Esophagus mucosa (tissue), 1 donor: ENCODE results near the gene MORF4L1. TPM values are rescaled to one million over a fixed set of nuclear protein-coding genes. Genes with fewer than 3 reads are reported as not detected.
A peak's percentile ranks its signal among the peaks of the same experiment; 100 is the strongest.
"Not testable (repeated sequence)": the region's sequence is repeated elsewhere in the genome, so short reads cannot be mapped to it uniquely, and the experiment has no call there.

Experiments
- ATAC-seq: fragments of 200-7000 bp; cut with Tn5 transposase; one replicate; pipeline ENCODE4 v1.9.1; 2020
- total RNA-seq: library from RNA; stranded (reverse); gene quantifications from one replicate; pipeline ENCODE4 v1.2.4, GENCODE V29; 2023
- donor health status: DM: yes; HTN: yes; CAD: no.

Gene MORF4L1
- 128 TPM for total RNA-seq

- ATAC-seq = peak; percentile 97
Observed at GRCh38 chr15:78872155-78872971, at the start of gene MORF4L1. Gene MORF4L1 (plus strand): TSS chr15:78872890. CDS start chr15:78873018, 128 bp downstream.

DNA sequence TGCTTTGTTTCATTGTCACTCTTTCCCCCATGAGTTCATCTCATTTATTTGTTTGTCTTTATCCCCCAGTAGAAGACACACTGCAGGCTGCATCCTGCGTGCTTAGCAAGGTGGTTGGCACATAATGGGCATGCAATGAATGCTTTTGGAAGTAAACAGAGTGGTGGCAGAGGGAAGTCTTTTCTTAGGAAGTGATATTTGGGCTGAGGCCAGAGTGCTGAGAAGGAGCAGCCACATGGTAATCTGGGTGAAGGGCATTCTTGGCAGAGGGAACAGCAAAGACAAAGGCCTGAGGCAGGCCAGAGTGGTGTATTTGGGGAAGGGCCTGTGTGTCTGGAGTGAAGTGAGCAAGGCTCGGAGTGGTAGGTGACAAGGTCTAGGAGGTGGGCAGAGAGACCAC lies 43.8 kb upstream of the MORF4L1 start:
- ATAC-seq = no peak

GRCh38 chr15:78830514-78831228 lies 42.0 kb upstream of the MORF4L1 start:
- ATAC-seq = peak; percentile 17

DNA sequence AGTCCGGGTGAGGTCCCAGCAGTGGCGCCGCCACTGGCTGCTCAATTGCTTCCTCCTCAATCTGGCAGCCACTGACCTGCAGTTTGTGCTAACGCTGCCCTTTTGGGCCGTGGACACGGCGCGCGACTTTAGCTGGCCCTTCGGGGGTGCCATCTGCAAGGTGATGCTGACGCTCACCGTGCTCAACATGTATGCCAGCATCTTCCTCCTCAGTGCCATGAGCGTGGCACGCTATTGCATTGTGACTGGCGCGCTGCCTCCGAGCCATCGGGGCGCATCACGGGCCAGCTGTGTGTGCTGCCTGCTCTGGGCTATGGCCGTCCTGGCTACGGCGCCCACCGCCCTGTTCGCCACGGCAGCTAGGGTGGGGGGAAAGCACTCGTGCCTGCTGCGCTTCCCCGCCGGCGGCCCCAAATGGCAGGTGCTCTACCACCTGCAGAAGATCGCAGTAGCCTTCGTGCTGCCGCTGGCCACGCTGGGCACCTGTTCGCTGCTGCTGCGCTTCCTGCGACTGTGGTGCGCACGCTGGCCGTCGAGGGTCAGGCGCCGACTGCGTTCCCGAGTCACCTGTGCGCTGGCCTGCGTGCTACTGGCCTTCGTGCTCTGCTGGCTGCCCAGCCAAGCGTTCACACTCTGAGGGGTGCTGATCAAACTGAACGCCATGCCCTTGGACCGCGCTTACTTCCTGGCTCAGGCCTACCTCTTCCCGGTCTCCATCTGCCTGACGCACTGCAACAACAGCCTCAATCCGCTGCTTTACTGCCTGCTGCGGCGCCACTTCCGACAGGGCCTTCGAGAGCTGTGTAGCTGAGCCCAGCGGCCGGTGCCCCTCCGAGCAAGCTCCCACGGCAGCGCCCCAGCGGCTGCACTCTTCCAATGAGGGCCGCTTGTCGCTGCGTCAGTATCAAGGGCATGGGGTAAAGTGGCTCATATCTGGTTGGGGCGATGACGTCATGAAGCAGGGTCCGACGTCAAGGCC lies 41.2 kb upstream of the MORF4L1 start:
- ATAC-seq = peak; percentile 29

GRCh38 chr15:78836333-78836732 lies 36.4 kb upstream of the MORF4L1 start:
- no peak for ATAC-seq

DNA sequence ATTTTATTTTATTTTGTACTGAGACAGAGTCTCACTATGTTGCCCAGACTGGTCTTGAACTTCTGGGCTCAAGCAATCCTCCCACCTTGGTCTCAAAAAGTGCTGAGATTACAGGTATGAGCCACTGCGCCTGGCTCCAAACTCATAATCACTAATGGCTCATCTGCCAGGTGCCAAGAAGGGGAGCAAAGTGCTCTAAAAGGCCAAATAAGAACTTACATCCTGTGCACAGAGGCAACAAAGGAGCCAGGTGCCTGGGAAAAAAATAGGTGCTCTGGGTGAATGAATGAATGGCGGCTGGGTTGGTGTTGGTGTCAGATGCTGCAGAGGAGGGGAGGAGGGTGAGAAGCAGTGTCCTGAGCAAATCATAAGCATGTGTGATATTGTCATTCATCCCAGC lies 35.6 kb upstream of the MORF4L1 start:
- ATAC-seq = no peak

DNA sequence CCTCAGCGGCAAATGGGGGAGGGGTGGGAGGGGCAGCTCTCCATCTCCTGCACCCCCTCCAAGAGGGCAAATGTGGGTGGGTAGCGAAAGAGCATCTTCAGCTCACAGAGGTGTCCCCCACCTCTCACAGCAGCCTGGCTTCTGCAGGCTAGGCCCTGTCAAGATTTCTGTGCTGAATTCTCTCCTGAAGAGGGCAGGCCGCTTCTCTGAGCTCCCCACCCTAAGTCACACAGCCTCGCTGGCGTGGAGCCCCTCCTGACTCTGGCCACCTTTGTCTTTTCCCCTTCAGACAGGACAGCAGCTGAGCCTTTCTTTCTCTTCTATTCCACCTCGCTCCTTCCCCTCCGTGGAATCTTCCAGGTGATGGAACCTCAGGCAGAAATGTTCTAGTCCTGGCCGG lies 35.1 kb upstream of the MORF4L1 start:
- ATAC-seq = no peak

DNA sequence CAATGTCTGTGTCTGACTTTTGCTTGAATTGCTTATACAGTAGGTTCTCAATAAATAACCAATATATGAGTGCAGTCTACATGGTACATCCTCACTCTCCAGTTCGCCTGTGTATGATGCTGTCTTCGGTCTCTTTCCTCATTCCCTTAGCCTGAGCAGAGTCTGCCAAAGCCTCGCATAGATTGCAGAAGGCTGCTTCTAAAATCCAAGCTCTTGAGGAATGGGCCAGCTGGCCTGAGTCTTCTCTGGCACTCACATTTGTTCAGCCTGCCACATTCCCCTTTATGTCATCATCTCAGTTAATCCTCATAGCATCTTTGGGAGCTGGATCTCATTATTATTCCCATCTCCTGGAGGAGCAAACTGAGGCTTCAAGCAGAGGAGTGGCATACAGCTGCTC lies 34.2 kb upstream of the MORF4L1 start:
- ATAC-seq = no peak

- not testable (repeated sequence) for ATAC-seq
Observed at GRCh38 chr15:78839151-78839550, 33.5 kb upstream of the MORF4L1 start.

DNA sequence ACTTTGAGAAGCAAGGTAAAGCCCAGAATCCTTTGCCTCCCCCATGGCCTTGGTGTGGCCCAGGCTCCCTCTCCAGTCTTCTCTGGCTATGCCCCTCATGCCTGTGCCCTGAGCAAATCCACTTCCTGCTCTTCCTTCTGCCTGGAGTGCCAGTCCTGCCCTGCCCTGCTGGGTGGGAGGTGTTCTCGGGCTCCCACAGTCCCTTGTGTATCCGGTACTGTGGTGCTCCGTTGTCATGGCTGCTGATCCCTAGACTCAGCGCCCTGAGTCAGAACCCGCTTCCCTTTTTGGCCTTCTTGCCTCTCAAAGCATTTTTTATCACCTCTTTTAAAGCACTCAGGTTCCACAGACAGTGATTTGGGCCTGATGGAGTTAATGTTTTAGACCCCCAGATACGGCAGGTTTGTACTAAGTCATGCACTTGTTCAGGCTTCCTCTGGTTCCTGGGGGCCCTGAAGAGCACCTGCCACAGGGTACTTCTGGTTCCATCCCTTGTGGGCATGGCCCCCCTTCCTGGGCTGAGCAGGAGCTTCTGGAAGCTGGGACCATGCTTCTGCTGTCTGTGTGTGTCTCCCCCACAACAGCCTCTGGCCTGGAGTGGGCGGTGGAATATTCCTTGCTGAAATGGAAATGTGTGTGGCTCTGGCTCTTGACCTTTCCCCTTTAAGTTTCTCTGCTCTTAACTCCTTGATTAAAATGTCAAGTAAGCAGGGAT lies 31.9 kb upstream of the MORF4L1 start:
- peak; percentile 79 for ATAC-seq

DNA sequence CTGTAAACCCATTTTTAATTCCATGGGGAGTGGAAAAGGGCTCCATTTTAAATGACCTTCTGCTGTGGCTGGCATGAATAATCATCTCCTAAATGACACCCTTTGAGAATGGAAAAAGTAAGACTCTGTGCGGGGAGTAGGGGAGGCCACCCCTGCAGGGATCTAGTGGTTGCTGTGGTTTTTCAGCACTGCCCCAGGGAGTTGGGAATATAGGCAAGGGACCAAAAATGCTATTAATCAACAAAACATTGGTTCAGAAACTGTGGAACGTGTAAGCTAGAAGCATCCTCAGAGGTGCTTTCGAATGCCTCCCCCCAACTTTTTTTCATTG lies 31.3 kb upstream of the MORF4L1 start:
- ATAC-seq = no peak

GRCh38 chr15:78841891-78842290 lies 30.8 kb upstream of the MORF4L1 start:
- no peak for ATAC-seq

DNA sequence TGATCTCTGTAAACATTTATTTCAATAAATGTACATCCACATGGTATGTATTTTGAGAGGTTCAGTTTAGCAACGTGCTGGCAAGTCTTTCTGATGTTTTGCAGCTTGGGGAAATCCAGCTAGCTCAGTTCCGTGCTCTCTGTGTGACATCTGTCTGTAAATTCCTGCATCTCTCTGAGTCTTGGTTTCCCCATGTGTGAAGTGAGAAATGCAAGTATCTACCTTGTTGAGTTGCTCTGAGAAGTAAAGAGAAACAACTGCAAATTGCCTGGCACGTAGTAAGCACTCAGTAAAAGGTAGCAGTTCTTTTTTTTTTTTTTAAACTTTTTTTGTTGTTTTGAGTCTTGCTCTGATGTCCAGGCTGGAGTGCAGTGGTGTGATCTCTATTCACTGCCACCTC lies 30.2 kb upstream of the MORF4L1 start:
- ATAC-seq = no peak

DNA sequence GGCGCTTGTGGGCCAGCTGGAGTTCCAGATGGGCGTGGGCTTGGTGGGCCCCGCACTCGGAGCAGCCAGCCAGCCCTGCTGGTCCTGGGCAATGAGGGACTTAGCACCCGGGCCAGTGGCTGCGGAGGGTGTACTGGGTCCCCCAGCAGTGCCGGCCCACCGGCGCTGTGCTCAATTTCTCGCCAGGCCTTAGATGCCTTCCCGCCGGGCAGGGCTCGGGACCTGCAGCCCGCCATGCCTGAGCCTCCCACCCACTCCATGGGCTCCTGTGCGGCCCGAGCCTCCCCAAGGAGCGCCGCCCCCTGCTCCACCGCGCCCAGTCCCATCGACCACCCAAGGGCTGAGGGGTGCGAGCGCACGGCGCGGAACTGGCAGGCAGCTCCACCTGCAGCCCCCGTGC lies 25.8 kb upstream of the MORF4L1 start:
- ATAC-seq = not testable (repeated sequence)

DNA sequence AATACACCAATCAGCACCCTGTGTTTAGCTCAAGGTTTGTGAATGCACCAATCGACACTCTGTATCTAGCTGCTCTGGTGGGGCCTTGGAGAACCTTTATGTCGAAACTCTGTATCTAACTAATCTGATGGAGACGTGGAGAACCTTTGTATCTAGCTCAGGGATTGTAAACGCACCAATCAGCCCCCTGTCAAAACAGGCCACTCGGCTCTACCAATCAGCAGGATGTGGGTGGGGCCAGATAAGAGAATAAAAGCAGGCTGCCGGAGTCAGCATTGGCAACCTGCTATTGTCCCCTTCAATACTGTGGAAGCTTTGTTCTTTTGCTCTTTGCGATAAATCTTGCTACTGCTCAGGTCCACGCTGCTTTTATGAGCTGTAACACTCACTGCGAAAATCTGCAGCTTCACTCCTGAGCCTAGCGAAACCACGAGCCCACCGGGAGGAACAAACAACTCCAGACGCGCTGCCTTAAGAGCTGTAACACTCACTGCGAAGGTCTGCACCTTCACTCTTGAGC lies 25.2 kb upstream of the MORF4L1 start:
- ATAC-seq = not testable (repeated sequence)

DNA sequence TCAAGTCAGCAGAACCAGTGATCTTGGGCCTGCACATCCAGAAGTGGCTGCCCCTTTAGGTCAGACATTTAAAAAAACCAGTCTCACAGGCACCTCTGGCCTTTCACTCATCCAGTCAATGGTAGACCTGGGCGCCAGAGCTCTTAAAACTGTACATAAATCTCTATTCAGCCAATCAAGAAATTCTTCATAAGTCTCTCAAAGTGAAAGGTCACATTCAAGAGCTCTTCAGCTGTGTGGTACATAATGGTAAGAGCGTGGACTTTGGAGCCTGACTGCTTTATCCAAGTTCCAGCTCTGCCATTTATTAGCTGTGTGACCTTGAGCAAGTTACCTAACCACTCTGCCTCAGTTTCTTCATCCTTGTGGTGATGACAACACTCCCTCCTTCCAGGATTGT lies 22.3 kb upstream of the MORF4L1 start:
- no peak for ATAC-seq

DNA sequence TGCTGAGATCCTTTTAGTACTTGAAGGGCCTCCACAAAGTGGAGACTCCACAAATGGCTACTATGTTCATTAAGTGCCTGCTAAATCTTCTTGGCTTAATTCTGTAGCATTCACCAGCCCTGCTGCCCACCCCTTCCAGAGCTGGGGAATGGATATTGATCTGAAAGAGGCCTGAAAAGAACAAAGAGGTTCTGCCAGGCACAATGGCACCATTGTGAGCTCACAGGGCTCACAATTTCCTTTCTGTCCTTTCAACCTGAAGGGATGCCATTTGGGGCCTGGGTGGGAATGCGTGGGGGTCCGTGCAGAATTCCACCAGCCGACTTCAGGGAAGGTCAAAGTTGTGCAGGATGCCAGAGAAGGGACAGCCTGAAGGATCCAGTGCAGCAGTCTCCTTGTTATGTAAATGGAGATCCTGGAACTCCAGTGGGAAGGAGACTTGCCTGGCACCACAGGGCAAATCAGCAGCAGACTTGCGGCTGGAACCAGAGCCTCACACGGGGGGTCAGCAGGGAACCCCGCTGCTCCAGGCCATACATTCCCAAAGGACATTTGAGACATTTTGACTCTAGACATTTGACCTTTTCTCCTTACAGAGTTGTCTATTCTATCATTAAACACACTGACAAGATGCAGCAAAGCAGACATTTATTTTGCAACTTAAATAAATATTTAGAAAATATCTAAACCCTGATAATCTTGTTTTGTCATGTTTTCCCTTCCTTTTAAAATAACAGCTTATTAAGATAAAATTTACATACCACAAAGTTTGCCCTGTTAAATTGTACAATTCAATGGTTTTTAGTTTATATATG lies 21.5 kb upstream of the MORF4L1 start:
- no peak for ATAC-seq

DNA sequence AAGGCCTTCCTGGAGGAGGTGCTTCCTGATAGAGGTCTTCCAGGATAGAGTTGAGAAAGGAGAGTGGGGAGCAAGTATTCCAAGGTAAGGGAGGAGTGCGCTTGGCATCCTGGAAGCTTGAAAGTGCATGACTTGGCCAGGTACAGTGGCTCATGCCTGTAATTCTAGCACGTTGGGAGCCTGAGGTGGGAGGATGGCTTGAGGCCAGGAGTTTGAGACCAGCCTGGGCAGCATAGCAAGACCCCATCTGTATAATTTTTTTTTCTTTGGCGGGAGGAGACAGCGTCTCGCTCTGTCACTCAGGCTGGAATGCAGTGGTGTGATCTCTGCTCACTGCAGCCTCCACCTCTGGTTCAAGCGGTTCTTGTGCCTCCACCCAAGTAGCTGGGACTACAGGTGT lies 19.2 kb upstream of the MORF4L1 start:
- ATAC-seq = no peak

- no peak for ATAC-seq
Observed at GRCh38 chr15:78854833-78855372, 17.8 kb upstream of the MORF4L1 start.

GRCh38 chr15:78855746-78856145 lies 16.9 kb upstream of the MORF4L1 start:
- ATAC-seq = no peak
